K562 (cell line): ENCODE measurements around the gene GMNN. TPM values are rescaled to one million over a fixed set of nuclear protein-coding genes. Genes with fewer than 3 reads are reported as not detected.
A peak's percentile ranks its signal among the peaks of the same experiment; 100 is the strongest.

ENCODE experiments used
- ATAC-seq: fragments of 200-7000 bp; cut with Tn5 transposase; 3 replicates; pipeline ENCODE4 v1.9.1; 2020; ENCODE audit warnings: moderate library complexity
- Bru-seq: library from RNA; stranded (reverse); fragments of 400-500 nt; gene quantifications from one replicate; lab custom pipeline; 2021; lab: Mats Ljungman, UMichigan
- BruChase-seq, 2 experiments: library from RNA; stranded (reverse); fragments of 400-500 nt; gene quantifications; one replicate each; lab custom pipeline; 2021; lab: Mats Ljungman, UMichigan
- BruUV-seq: library from RNA; stranded (reverse); fragments of 400-500 nt; replicated peaks from 2 replicates; lab custom pipeline; 2021; lab: Mats Ljungman, UMichigan
- CTCF ChIA-PET: fragments of 300-600 bp; formaldehyde crosslinking; extraction: SDS; loops from one replicate; lab custom pipeline; 2021; ENCODE audit warnings: low intra/inter-chr PET ratio; lab: Yijun Ruan, JAX
- POLR2A ChIA-PET: fragments of 300-600, 350-650 bp; sonication (Branson Sonifier 250); formaldehyde crosslinking; extraction: SDS; loops from one replicate; lab custom pipeline; 2021; ENCODE audit warnings: antibody characterized with exemption, inconsistent platforms; lab: Yijun Ruan, JAX
- DNase-seq, 4 experiments: peaks; one replicate each; pipeline versions ENCODE4 v3.0.0 to v3.0.0-alpha.2; 2011 to 2018; ENCODE audit warnings: low spot score in 3 of 4, mixed read lengths in 3 of 4; ENCODE audit errors: extremely low read depth in 1 of 4
- FAIRE-seq: peaks from 2 replicates; lab custom pipeline; 2011; peaks lifted over from hg19 to GRCh38; lab: Jason Lieb, UNC
- H2AFZ ChIP-seq: 2 replicates; pipeline ENCODE4 v1.6.0; 2011; ENCODE audit warnings: low read depth, low read length, control low read depth, inconsistent platforms
- H3K27ac ChIP-seq: fragments of 200-600 bp; 3 replicates; pipeline ENCODE4 v1.8.0; 2011; ENCODE audit warnings: low read depth, mild to moderate bottlenecking, control low read depth, inconsistent platforms, low read length, moderate library complexity, mixed read lengths; ENCODE audit errors: extremely low read depth
- H3K27me3 ChIP-seq, 2 experiments: fragments of 300-600 bp in 1 of 2; 2 replicates in 1 of 2; 3 replicates in 1 of 2; pipeline versions ENCODE4 v1.6.0 to v1.8.0; 2011; ENCODE audit warnings: inconsistent platforms in 2 of 2, low read length in 2 of 2, mild to moderate bottlenecking in 1 of 2, mixed read lengths in 1 of 2, moderate library complexity in 1 of 2; ENCODE audit not compliant: control insufficient read depth in 2 of 2, insufficient read depth in 2 of 2
- H3K36me3 ChIP-seq: fragments of 300-600 bp; 3 replicates; pipeline ENCODE4 v1.8.0; 2011; ENCODE audit warnings: mild to moderate bottlenecking, low read length, inconsistent platforms; ENCODE audit not compliant: control insufficient read depth, insufficient read depth
- H3K4me1 ChIP-seq, 2 experiments: fragments of 200-600 bp in 1 of 2; replicated peaks in 1 of 2; 2 replicates in 1 of 2; 3 replicates in 1 of 2; pipeline versions ENCODE4 v1.5.1 to v1.8.0; 2011; ENCODE audit warnings: inconsistent platforms in 2 of 2, low read length in 2 of 2, mild to moderate bottlenecking in 1 of 2, mixed read lengths in 1 of 2, moderate library complexity in 1 of 2; ENCODE audit not compliant: control insufficient read depth in 2 of 2, insufficient read depth in 2 of 2
- H3K4me2 ChIP-seq: 2 replicates; pipeline ENCODE4 v1.6.1; 2011; ENCODE audit warnings: low read length, control low read depth, inconsistent platforms, mixed read lengths; ENCODE audit not compliant: insufficient read depth
- H3K4me3 ChIP-seq: fragments of 200-600 bp; sonication (generic), shearing (Covaris generic); 2 replicates; pipeline ENCODE4 v1.5.1; 2016; ENCODE audit warnings: control low read depth, inconsistent platforms
- H3K79me2 ChIP-seq: fragments of 200-600 bp; 3 replicates; pipeline ENCODE4 v1.8.0; 2011; ENCODE audit warnings: low read length, inconsistent platforms; ENCODE audit not compliant: control insufficient read depth, insufficient read depth
- H3K9ac ChIP-seq, 2 experiments: 2 replicates each; pipeline versions ENCODE4 v1.6.0 to v1.6.1; 2011; ENCODE audit warnings: low read depth in 2 of 2, low read length in 2 of 2, control low read depth in 1 of 2, inconsistent platforms in 1 of 2, mild to moderate bottlenecking in 1 of 2, mixed read lengths in 1 of 2; ENCODE audit not compliant: insufficient read depth in 1 of 2
- H3K9me1 ChIP-seq: one replicate; pipeline ENCODE4 v1.6.0; 2011; ENCODE audit warnings: inconsistent platforms, mild to moderate bottlenecking, low read length, moderate library complexity; ENCODE audit not compliant: control insufficient read depth, insufficient read depth
- H3K9me3 ChIP-seq: replicated peaks from 2 replicates; pipeline ENCODE4 v1.5.1; 2011; ENCODE audit warnings: low read depth, low read length, inconsistent platforms; ENCODE audit not compliant: control insufficient read depth, insufficient read depth
- H4K20me1 ChIP-seq: replicated peaks from 2 replicates; pipeline ENCODE4 v1.6.1; 2011; ENCODE audit warnings: low read length, inconsistent platforms, mixed read lengths; ENCODE audit not compliant: control insufficient read depth, insufficient read depth
- PTBP1 ChIP-seq: fragments of 200-400 bp; formaldehyde crosslinking; IDR thresholded peaks from 2 replicates; pipeline ENCODE4 v1.6.1; 2017; ENCODE audit warnings: low read depth, low read length
- WGBS: fragments of 100-300 bp; shearing (Covaris generic); methylation state at CpG from one replicate; pipeline ENCODE4 v1.1.6; 2016; ENCODE audit warnings: low coverage, mixed read lengths; ENCODE audit not compliant: insufficient coverage; ENCODE audit errors: missing lambda C conversion rate; 5-methylcytosine and 5-hydroxymethylcytosine counted together
- in situ Hi-C: fragments of 300-500 bp; cut with MboI; formaldehyde crosslinking; loops from 4 replicates; pipeline ENCODE4 v1.15.0; 2018; ENCODE audit warnings: inconsistent platforms, mixed read lengths
- intact Hi-C: fragments of 100-400 bp; cut with micrococcal nuclease; formaldehyde crosslinking; loops from 2 replicates; pipeline ENCODE4 v1.14.2; 2022
- long read RNA-seq, 3 experiments: library from polyadenylated mRNA in 2 of 3; library from RNA in 1 of 3; unstranded in 2 of 3; stranded (forward) in 1 of 3; transcript quantifications; one replicate each; pipeline ENCODE4 v2.0.0, GENCODE V29; 2019 to 2022
- polyA minus RNA-seq, 3 experiments: library from RNA; depleted of rRNA, polyadenylated mRNA; stranded (reverse); fragments of >200 nt; gene quantifications; 2 replicates each; pipeline ENCODE4 v1.2.3, GENCODE V29; 2011
- polyA plus RNA-seq, 8 experiments: library from polyadenylated mRNA; depleted of rRNA in 4 of 8; stranded (reverse) in 5 of 8; unstranded in 3 of 8; fragments of >200 nt; fragmentation: Nextera tagmentation in 2 of 8; fragmentation: Illumina TruSeq in 1 of 8; extraction: Ambion mirVana in 2 of 8; extraction: Trizol in 1 of 8; gene quantifications; 2 replicates each; pipeline versions ENCODE4 v1.2.1 to v1.2.3, GENCODE V29; 2011 to 2014; ENCODE audit warnings: inconsistent platforms in 1 of 8, missing spikeins in 1 of 8
- total RNA-seq, 7 experiments: library from RNA; depleted of rRNA in 6 of 7; stranded (reverse); fragments of >200 nt in 6 of 7; fragmentation: Illumina TruSeq in 2 of 7; extraction: Trizol in 2 of 7; gene quantifications; 2 replicates each; pipeline versions ENCODE4 v1.2.1 to v1.2.3, GENCODE V29; 2011 to 2021; ENCODE audit warnings: low replicate concordance in 1 of 7
- TF ChIP-seq, protein P1 (sequence below): sonication (generic); formaldehyde crosslinking; IDR thresholded peaks from 2 replicates; pipeline ENCODE4 v1.8.0; 2022; ENCODE audit warnings: missing genetic modification reagents, mild to moderate bottlenecking, moderate library complexity, borderline replicate concordance
- TF ChIP-seq, protein P2 (sequence below): fragments of 250-450 bp; sonication (Bioruptor Pico); IDR thresholded peaks from 2 replicates; pipeline ENCODE4 v1.4.0; 2020; ENCODE audit warnings: mild to moderate bottlenecking, moderate library complexity
- TF ChIP-seq, protein P3 (sequence below): sonication (generic); formaldehyde crosslinking; IDR thresholded peaks from 2 replicates; pipeline ENCODE4 v1.8.1; 2023; ENCODE audit warnings: mild to moderate bottlenecking, missing genetic modification reagents

Gene GMNN
- 62.3 and 103 TPM in 2 replicates for total RNA-seq (2011; cell fraction: chromatin; rRNA removed; ENCODE audit: low replicate concordance)
- total RNA-seq (2011; cell fraction: nucleolus; rRNA removed), result 65.7 and 78.8 TPM in 2 replicates
- 98.0 and 106 TPM in 2 replicates for total RNA-seq (2011; cell fraction: nucleoplasm; rRNA removed)
- 140 and 156 TPM in 2 replicates for total RNA-seq (2014; rRNA removed)
- total RNA-seq (2014; rRNA removed; fragmentation: Illumina TruSeq; extraction: Trizol), result 189 and 216 TPM in 2 replicates
- 187 and 210 TPM in 2 replicates for total RNA-seq (2015; rRNA removed; fragmentation: Illumina TruSeq; extraction: Trizol)
- total RNA-seq (2021), result 144 and 146 TPM in 2 replicates
- polyA plus RNA-seq (2011; rRNA removed), result 125 and 167 TPM in 2 replicates
- polyA plus RNA-seq (2011; cell fraction: cytosol; rRNA removed), result 79.5 and 92.1 TPM in 2 replicates
- polyA plus RNA-seq (2011; cell fraction: nucleus; rRNA removed), result 50.4 and 63.0 TPM in 2 replicates
- polyA plus RNA-seq (2012), result 98.2 and 179 TPM in 2 replicates
- 217 and 222 TPM in 2 replicates for polyA plus RNA-seq (2014; fragmentation: Illumina TruSeq; extraction: Trizol)
- polyA plus RNA-seq (2014; fragmentation: Nextera tagmentation; extraction: Ambion mirVana), result 100 to 1,000 TPM; 331 to 370 TPM
- polyA plus RNA-seq (2014; rRNA removed), result 199 and 254 TPM in 2 replicates
- 80.2 and 85.5 TPM in 2 replicates for polyA minus RNA-seq (2011; rRNA and poly(A)+ RNA removed)
- 43.5 and 55.4 TPM in 2 replicates for polyA minus RNA-seq (2011; cell fraction: cytosol; rRNA and poly(A)+ RNA removed)
- polyA minus RNA-seq (2011; cell fraction: nucleus; rRNA and poly(A)+ RNA removed), result 50.4 and 78.2 TPM in 2 replicates
- percentile 98 among the genes with signal in this experiment for Bru-seq, nascent RNA
- BruChase-seq, experiment 1, labeled RNA remaining after a 2-hour chase, result percentile 99 among the genes with signal in this experiment
- BruChase-seq, experiment 2, labeled RNA remaining after a 6-hour chase, result percentile 99 among the genes with signal in this experiment
- long read RNA-seq, experiment 1, transcript GMNN-202 (7 exons, 1,133 nt), result minor isoform, 135 of 447 reads
- long read RNA-seq, experiment 1, transcript GMNN-201 (7 exons, 1,262 nt), result major isoform, 175 of 447 reads
- long read RNA-seq, experiment 1, partial matches to known transcripts, result 93 of 447 reads
- long read RNA-seq, experiment 1, other reads (novel, unspliced or antisense), result 42 of 447 reads
- long read RNA-seq, experiment 2, transcript GMNN-202 (7 exons, 1,133 nt), result minor isoform, 46 of 170 reads
- long read RNA-seq, experiment 2, transcript GMNN-201 (7 exons, 1,262 nt), result major isoform, 78 of 170 reads
- long read RNA-seq, experiment 2, partial matches to known transcripts, result 16 of 170 reads
- long read RNA-seq, experiment 2, other reads (novel, unspliced or antisense), result 28 of 170 reads
- long read RNA-seq, experiment 3, transcript GMNN-201 (7 exons, 1,262 nt), result major isoform, 101 of 237 reads
- long read RNA-seq, experiment 3, transcript GMNN-202 (7 exons, 1,133 nt), result minor isoform, 73 of 237 reads
- long read RNA-seq, experiment 3, partial matches to known transcripts, result 41 of 237 reads
- long read RNA-seq, experiment 3, other reads (novel, unspliced or antisense), result 20 of 237 reads

DNA sequence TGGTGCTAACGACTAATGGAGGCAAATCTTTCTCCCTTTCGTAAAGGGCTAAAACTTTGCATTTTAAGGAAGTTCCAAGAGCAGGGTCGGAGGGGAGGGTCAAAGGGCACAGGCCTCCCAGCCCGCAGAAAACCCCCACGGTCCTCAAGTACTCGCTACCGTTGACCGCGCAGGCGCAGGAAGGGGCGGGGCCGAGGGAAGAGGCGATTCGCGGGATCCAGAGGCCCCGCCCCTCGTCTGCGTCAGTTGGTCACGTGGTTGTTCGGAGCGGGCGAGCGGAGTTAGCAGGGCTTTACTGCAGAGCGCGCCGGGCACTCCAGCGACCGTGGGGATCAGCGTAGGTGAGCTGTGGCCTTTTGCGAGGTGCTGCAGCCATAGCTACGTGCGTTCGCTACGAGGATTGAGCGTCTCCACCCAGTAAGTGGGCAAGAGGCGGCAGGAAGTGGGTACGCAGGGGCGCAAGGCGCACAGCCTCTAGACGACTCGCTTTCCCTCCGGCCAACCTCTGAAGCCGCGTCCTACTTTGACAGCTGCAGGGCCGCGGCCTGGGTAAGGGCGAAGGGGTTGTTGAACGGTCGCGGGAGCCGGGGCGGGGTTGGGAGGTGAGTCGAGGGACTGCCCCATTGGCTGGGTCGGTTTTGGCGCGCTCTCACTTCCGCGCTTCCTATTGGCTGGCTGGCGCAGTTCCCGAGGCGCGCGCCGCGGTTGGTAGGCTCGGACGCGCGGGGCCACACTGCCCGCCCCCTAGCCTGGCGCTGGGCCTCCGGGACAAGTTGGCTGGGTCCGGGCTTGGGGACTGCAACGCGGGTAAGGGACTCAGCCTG lies at the start of gene GMNN:
Gene GMNN, plus strand, starts transcription at position 242 of the 824 bp plus-strand sequence. CDS start 2,310 bp downstream, outside the sequence.
- ChIA-PET CTCF (no interaction called here), POLR2A (interaction anchor here (0.8 to 3.1 kb wide), 11 partner anchors 9 to 563 kb away, joined by 3 to 25 read pairs (median 3); partner anchors contain the start of gene C6orf62)
- Histone ChIP-seq H3K4me1 (peaks cover 8 to 12% of the 10 kb centered on the region in 2 experiments; a peak in 4 of 5 replicates), H3K27me3 (no peaks in the 10 kb centered on the region), H3K9me3 (no peaks in the 10 kb centered on the region), H2AFZ (peak within 1 kb of the TSS; percentile 99), H3K36me3 (peaks cover 31% of the 10 kb centered on the region), H3K27ac (peak within 1 kb of the TSS; percentile 99), H3K4me2 (peak within 1 kb of the TSS; percentile 97), H3K79me2 (peaks cover 52% of the 10 kb centered on the region), H3K9me1 (no peaks in the 10 kb centered on the region), H3K9ac (peak within 1 kb of the TSS; percentile 99 to 100), H4K20me1 (peaks cover 9% of the 10 kb centered on the region; the same call in 1 of the 2 replicates), H3K4me3 (peak within 1 kb of the TSS; percentile 67)
- under 1% methylated on average over 75 of the region's 75 CpGs for WGBS
- ATAC-seq (peak; percentile 95), DNase-seq (peak; percentile 99 to 100 (median 99)), FAIRE-seq (peak; percentile 89)
- intact Hi-C loops (loop anchor here (1.0 to 10.0 kb wide), 4 partner anchors 54 to 1440 kb away; partner anchors contain the start of gene MRS2), in situ Hi-C loops (no loop called here)
- no TSS peak for BruUV-seq
- TF ChIP-seq, protein P1, sequence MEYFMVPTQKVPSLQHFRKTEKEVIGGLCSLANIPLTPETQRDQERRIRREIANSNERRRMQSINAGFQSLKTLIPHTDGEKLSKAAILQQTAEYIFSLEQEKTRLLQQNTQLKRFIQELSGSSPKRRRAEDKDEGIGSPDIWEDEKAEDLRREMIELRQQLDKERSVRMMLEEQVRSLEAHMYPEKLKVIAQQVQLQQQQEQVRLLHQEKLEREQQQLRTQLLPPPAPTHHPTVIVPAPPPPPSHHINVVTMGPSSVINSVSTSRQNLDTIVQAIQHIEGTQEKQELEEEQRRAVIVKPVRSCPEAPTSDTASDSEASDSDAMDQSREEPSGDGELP (CRISPR knock-in tag), result peak; percentile 93; the same call in 1 of the 2 replicates
- TF ChIP-seq PTBP1, result 0 out of 2 replicates have a peak, but pooled peaks have one; percentile 33
- TF ChIP-seq, protein P2, sequence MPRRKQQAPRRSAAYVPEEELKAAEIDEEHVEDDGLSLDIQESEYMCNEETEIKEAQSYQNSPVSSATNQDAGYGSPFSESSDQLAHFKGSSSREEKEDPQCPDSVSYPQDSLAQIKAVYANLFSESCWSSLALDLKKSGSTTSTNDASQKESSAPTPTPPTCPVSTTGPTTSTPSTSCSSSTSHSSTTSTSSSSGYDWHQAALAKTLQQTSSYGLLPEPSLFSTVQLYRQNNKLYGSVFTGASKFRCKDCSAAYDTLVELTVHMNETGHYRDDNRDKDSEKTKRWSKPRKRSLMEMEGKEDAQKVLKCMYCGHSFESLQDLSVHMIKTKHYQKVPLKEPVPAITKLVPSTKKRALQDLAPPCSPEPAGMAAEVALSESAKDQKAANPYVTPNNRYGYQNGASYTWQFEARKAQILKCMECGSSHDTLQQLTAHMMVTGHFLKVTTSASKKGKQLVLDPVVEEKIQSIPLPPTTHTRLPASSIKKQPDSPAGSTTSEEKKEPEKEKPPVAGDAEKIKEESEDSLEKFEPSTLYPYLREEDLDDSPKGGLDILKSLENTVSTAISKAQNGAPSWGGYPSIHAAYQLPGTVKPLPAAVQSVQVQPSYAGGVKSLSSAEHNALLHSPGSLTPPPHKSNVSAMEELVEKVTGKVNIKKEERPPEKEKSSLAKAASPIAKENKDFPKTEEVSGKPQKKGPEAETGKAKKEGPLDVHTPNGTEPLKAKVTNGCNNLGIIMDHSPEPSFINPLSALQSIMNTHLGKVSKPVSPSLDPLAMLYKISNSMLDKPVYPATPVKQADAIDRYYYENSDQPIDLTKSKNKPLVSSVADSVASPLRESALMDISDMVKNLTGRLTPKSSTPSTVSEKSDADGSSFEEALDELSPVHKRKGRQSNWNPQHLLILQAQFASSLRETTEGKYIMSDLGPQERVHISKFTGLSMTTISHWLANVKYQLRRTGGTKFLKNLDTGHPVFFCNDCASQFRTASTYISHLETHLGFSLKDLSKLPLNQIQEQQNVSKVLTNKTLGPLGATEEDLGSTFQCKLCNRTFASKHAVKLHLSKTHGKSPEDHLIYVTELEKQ (CRISPR knock-in tag), result no peak
- TF ChIP-seq, protein P3, sequence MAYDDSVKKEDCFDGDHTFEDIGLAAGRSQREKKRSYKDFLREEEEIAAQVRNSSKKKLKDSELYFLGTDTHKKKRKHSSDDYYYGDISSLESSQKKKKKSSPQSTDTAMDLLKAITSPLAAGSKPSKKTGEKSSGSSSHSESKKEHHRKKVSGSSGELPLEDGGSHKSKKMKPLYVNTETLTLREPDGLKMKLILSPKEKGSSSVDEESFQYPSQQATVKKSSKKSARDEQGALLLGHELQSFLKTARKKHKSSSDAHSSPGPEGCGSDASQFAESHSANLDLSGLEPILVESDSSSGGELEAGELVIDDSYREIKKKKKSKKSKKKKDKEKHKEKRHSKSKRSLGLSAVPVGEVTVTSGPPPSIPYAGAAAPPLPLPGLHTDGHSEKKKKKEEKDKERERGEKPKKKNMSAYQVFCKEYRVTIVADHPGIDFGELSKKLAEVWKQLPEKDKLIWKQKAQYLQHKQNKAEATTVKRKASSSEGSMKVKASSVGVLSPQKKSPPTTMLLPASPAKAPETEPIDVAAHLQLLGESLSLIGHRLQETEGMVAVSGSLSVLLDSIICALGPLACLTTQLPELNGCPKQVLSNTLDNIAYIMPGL, result peak; percentile 91
